GM12874 (cell line): ENCODE data around the gene AIFM2.

Source experiments
- TF ChIP-seq, protein P1 (sequence below): IDR thresholded peaks from 2 replicates; pipeline ENCODE4 v1.5.1; 2011; ENCODE audit warnings: low read depth, mild to moderate bottlenecking, control low read depth, low read length, moderate library complexity; ENCODE audit not compliant: insufficient read depth

AIFM2 gene

DNA sequence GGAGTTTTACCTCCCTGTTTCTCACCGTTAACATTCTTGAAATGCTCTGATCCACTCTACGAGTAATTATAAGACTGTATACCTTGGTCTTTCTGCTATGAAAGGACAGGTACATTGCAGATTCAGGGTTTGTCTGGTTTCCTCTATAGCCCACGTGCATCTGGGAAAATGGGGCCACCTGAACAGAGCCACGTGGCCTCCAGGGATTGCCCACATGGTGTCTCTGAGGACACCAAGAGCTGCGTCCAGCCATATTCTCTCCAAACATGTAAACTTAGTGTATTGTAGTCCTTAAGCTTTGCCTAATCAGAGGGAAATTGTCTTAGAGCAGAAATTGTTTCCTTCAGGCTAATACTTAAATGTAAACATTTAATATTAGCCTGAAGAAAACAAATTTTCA lies 63.3 kb downstream of the AIFM2 start:
- TF ChIP-seq, protein P1, sequence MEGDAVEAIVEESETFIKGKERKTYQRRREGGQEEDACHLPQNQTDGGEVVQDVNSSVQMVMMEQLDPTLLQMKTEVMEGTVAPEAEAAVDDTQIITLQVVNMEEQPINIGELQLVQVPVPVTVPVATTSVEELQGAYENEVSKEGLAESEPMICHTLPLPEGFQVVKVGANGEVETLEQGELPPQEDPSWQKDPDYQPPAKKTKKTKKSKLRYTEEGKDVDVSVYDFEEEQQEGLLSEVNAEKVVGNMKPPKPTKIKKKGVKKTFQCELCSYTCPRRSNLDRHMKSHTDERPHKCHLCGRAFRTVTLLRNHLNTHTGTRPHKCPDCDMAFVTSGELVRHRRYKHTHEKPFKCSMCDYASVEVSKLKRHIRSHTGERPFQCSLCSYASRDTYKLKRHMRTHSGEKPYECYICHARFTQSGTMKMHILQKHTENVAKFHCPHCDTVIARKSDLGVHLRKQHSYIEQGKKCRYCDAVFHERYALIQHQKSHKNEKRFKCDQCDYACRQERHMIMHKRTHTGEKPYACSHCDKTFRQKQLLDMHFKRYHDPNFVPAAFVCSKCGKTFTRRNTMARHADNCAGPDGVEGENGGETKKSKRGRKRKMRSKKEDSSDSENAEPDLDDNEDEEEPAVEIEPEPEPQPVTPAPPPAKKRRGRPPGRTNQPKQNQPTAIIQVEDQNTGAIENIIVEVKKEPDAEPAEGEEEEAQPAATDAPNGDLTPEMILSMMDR = no peak

GRCh38 chr10:70068925-70069324 lies 63.7 kb downstream of the AIFM2 start:
- TF ChIP-seq, protein P1 = no peak

DNA sequence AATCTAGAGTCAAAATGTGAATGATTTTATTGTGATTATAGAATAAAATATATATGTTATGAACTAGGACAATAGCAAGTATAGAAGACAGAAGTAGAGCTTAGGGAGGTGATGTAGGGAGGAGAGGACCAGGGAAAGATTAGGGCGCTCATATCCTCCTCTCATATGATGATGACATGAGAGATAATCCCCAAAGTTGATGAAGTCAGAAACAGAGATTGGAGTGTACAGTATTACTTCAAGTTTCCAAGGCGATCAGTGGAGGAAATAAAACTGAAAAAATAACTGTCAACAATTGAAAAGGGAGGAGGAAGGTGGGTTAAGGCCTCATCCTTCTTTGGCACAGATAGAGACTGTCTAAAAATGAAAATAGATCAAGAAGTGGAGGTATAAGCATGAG lies 65.0 kb downstream of the AIFM2 start:
- TF ChIP-seq, protein P1 = no peak

GRCh38 chr10:70066190-70066589 lies 66.4 kb downstream of the AIFM2 start:
- TF ChIP-seq, protein P1 = no peak

DNA sequence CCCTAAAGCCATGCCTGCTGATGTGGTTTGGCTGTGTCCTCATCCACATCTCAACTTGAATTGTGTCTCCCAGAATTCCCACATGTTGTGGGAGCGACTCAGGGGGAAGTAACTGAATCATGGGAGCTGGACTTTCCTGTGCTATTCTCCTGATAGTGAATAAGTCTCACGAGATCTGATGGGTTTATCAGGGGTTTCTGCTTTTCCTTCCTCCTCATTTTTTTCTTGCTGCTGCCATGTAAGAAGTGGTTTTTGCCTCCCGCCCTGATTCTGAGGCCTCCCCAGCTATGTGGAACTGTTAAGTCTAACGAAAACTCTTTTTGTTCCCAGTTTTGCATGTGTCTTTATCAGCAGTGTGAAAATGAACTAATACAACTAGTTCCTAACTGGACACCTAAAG lies 68.1 kb downstream of the AIFM2 start:
- TF ChIP-seq, protein P1 = no peak

GRCh38 chr10:70063418-70064098 lies 69.1 kb downstream of the AIFM2 start:
- TF ChIP-seq, protein P1 = no peak
